Erythroblast (primary cell): ENCODE data around the gene MFAP1.

Source experiments
- GATA1 ChIP-seq: IDR thresholded peaks from 2 replicates; pipeline ENCODE4 v1.6.1; 2011; ENCODE audit warnings: low read depth, mild to moderate bottlenecking, control low read depth, low read length, moderate library complexity
- POLR2A ChIP-seq: IDR thresholded peaks from 2 replicates; pipeline ENCODE4 v1.6.1; 2011; ENCODE audit warnings: mild to moderate bottlenecking, low read length

GRCh38 chr15:43826029-43826507 is 1.6 kb upstream of the MFAP1 start:
- TF ChIP-seq POLR2A (no peak), GATA1 (no peak)
